Small intestine (tissue), 7 donors: ENCODE data around the gene LAMA3. TPM values are rescaled to one million over a fixed set of nuclear protein-coding genes. Genes with fewer than 3 reads are reported as not detected.

Experiments
- DNase-seq, 2 donors: peaks; one replicate each; pipeline versions ENCODE4 v3.0.0 to v3.0.0-alpha.2; 2013
- FAIRE-seq: peaks from 2 replicates; lab custom pipeline; 2012; peaks lifted over from hg19 to GRCh38; lab: Jason Lieb, UNC
- H3K27ac ChIP-seq, 3 donors: one replicate each; pipeline ENCODE4 v1.5.1; 2013; ENCODE audit warnings: low read length in 2 of 3, mild to moderate bottlenecking in 2 of 3, control low read depth in 1 of 3, inconsistent platforms in 1 of 3, low read depth in 1 of 3, moderate library complexity in 1 of 3
- H3K27me3 ChIP-seq, 3 donors: one replicate each; pipeline ENCODE4 v1.6.1; 2013; ENCODE audit warnings: low read length in 3 of 3, inconsistent platforms in 1 of 3; ENCODE audit not compliant: control insufficient read depth in 3 of 3, insufficient read depth in 3 of 3
- H3K36me3 ChIP-seq, 3 donors: one replicate each; pipeline ENCODE4 v1.6.1; 2013; ENCODE audit warnings: low read length in 3 of 3, inconsistent platforms in 1 of 3, low read depth in 1 of 3, mild to moderate bottlenecking in 1 of 3, moderate library complexity in 1 of 3; ENCODE audit not compliant: control insufficient read depth in 3 of 3, insufficient read depth in 2 of 3
- H3K4me1 ChIP-seq, 3 donors: one replicate each; pipeline ENCODE4 v1.6.1; 2013; ENCODE audit warnings: low read length in 2 of 3, inconsistent platforms in 1 of 3, low read depth in 1 of 3, mild to moderate bottlenecking in 1 of 3, moderate library complexity in 1 of 3; ENCODE audit not compliant: control insufficient read depth in 3 of 3, insufficient read depth in 2 of 3
- H3K4me3 ChIP-seq, 3 donors: one replicate each; pipeline ENCODE4 v1.5.1; 2013; ENCODE audit warnings: low read length in 3 of 3, control low read depth in 1 of 3, inconsistent platforms in 1 of 3, low read depth in 1 of 3, mild to moderate bottlenecking in 1 of 3, moderate library complexity in 1 of 3
- H3K9me3 ChIP-seq, 2 donors: one replicate each; pipeline ENCODE4 v1.6.1; 2013; ENCODE audit warnings: low read depth in 1 of 2, low read length in 1 of 2; ENCODE audit not compliant: control insufficient read depth in 2 of 2, insufficient read depth in 1 of 2
- WGBS, 3 donors: extraction: QIAGEN DNeasy Blood & Tissue Kit; methylation state at CpG; one replicate each; pipeline ENCODE4 v1.1.7; 2013; 5-methylcytosine and 5-hydroxymethylcytosine counted together
- polyA plus RNA-seq, 4 donors: library from polyadenylated mRNA; stranded (reverse) in 3 of 4; unstranded in 1 of 4; fragments of 200-250 nt in 3 of 4; fragments of 120-200 nt in 1 of 4; gene quantifications; one replicate each; pipeline versions ENCODE4 v1.2.1 to v1.2.3, GENCODE V29; 2013
- donor health status: healthy with polysubstance abuse.
- donor health status: control.
- donor health status: control.
- donor health status: Bipolar disorder and iron deficiency.
- donor health status: healthy.

Gene LAMA3
- polyA plus RNA-seq, 4 donors: 9.7 to 67.4 (median 22.0) TPM

DNA sequence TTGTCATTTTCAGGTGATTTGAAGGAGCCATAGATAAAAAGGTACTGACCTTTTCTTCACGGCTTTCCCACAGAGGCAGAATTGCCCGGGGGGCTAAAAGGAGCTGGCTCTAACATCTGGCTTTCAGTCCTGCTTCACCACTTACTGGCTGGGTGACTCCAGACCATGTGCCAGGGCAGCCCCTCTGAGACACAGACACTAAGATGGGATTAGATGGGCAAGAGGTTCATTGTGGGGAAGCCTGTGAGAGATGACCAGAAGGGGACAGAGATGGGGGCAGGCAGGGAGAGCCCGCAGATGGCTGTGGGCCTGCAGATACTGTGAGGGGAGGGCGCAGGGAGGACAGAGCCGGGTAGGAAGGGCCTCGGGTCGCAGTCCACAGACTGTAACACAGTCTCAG lies 250.6 kb downstream of the LAMA3 start:
- peaks cover 0 to 28% (median 7%) of the 10 kb centered on the region in 3 donors for H3K36me3 ChIP-seq
- H3K4me3 ChIP-seq: no peak overlapping the region
- no peak for DNase-seq
- H3K9me3 ChIP-seq: no peaks in the 10 kb centered on the region
- H3K27me3 ChIP-seq: no peaks in the 10 kb centered on the region
- H3K4me1 ChIP-seq: peaks cover 0 to 12% (median 0%) of the 10 kb centered on the region in 3 donors
- H3K27ac ChIP-seq: no peak overlapping the region
- WGBS, 3 donors: 88 to 92% (median 92%) methylated on average over 7 of the region's 7 CpGs
- FAIRE-seq: no peak

DNA sequence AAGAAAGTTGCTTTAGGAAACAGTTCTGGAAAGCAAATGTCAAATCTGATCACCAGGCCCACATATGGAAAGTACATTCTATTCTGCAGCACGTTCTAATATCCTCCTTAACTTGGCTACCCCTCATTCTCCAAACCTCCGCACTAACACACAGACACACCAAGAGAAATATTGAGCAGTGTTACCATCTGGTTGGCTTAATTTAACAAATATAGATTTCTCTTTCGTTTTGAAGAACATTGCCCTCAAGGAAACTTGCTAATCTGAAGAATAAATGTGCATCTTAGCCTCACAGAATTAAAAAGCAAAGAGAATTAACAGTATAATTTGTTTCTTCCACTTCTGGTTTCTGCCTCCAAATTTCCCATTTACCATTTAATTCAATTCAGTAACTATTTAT lies 252.5 kb downstream of the LAMA3 start:
- WGBS, 3 donors: 81 to 88% (median 87%) methylated on average over 3 of the region's 3 CpGs
- H3K27me3 ChIP-seq: no peaks in the 10 kb centered on the region
- DNase-seq (no peak), FAIRE-seq (no peak)
- no peak overlapping the region for H3K4me3 ChIP-seq
- no peak overlapping the region for H3K27ac ChIP-seq
- H3K4me1 ChIP-seq: peaks cover 0 to 12% (median 0%) of the 10 kb centered on the region in 3 donors
- H3K36me3 ChIP-seq: peaks cover 0 to 36% (median 7%) of the 10 kb centered on the region in 3 donors
- H3K9me3 ChIP-seq: no peaks in the 10 kb centered on the region

DNA sequence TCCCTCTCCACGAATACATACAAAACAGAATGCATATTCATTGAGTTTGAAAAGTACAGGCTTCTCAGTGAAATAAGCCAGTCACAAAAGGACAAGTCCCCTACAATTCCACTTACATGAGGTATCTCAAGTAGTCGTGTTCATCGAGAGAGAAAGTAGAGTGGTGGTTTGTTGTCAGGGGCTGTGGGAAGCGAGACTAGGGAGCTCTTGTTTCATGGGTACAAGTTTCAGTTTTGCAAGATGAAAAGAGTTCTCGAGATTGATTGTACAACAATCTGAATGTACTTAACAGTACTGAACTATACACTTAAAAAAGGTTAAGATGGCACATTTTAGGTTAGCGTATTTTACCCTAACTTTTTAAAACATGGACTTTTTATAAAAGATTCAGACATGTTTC lies 253.9 kb downstream of the LAMA3 start:
- DNase-seq (no peak), FAIRE-seq (no peak)
- no peaks in the 10 kb centered on the region for H3K9me3 ChIP-seq
- no peak overlapping the region for H3K27ac ChIP-seq
- WGBS, 3 donors: 72 to 84% (median 76%) methylated on average over 6 of the region's 6 CpGs
- no peak overlapping the region for H3K4me3 ChIP-seq
- peaks cover 0 to 12% (median 0%) of the 10 kb centered on the region in 3 donors for H3K4me1 ChIP-seq
- H3K36me3 ChIP-seq: peaks cover 0 to 44% (median 7%) of the 10 kb centered on the region in 3 donors
- no peaks in the 10 kb centered on the region for H3K27me3 ChIP-seq

DNA sequence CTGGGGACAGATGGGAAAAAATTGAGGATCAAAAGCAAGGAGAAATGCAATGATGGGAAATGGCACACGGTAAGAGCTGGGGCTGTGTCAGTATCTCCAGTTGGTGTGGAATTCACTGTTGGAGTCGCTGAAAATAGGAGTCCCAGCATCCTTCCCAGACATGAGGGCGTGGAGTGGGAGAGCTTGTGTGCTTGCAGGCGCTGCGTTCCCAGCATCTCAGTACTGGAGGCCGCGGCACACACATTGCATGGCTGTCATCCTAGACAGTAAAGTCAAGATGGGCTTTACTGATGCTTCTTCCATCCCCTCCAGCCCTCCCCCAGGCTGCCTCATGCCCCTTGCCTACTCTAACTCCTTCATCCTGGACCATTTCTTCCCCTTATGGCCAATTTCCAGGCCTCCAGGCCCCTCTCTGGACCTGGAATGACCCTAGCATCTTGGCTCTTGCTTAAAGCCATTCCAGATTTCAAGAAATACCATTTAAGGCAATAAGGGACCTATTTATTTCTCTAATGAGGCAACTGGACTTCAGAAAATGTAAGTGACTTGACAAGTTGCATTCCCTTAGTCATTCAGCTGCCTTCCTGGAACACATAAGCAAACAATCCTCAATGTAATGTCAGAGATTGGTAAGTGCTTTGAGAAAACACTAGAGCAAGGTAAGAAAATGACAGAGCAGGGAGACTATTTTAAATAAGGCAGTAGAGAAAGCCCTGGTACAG lies 254.8 kb downstream of the LAMA3 start:
- DNase-seq (no peak), FAIRE-seq (no peak)
- WGBS, 3 donors: 93 to 98% (median 96%) methylated on average over 7 of the region's 7 CpGs
- no peaks in the 10 kb centered on the region for H3K27me3 ChIP-seq
- no peak overlapping the region for H3K4me3 ChIP-seq
- H3K27ac ChIP-seq: peak overlapping the region in 1 of 3 donors; percentile 9
- no peaks in the 10 kb centered on the region for H3K9me3 ChIP-seq
- peaks cover 0 to 44% (median 6%) of the 10 kb centered on the region in 3 donors for H3K36me3 ChIP-seq
- H3K4me1 ChIP-seq: peaks cover 0 to 5% (median 0%) of the 10 kb centered on the region in 3 donors

DNA sequence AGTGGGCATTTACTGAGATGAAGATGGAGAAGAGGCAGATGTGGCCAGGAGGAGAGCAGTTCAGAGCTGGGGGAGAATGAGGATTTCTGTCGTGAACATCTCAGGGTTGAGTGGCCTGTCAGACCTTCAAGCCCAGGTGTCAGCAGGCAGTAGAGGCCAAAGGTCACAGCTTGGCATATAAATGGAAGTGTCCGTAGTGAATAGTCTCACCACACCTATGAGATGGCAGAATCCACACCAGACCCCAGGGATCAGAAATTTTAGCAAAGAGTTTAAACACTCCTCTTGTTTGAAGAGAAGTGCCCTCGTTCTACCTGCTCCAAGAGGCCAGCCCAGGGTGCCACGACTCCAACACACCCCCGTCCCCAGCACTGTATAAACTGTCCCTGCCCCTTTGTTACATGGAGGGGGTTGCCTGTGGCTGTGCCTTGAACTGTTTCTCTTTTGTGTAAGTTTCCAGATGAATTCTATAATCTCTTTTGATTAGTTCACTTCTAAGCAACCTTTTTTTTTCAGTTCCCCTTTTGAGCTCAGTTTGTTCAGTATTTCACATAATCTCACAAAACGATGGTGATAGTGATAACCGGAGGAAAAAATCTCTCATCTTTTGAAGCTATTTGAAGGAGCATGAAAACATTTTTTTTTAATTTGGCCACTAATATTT lies 256.3 kb downstream of the LAMA3 start:
- H3K9me3 ChIP-seq: no peaks in the 10 kb centered on the region
- peaks cover 0 to 39% (median 9%) of the 10 kb centered on the region in 3 donors for H3K36me3 ChIP-seq
- H3K27me3 ChIP-seq: no peaks in the 10 kb centered on the region
- no peak for FAIRE-seq
- no peak overlapping the region for H3K4me3 ChIP-seq
- H3K27ac ChIP-seq: no peak overlapping the region
- DNase-seq: no peak
- no peaks in the 10 kb centered on the region for H3K4me1 ChIP-seq
- WGBS, 3 donors: 78 to 80% (median 80%) methylated on average over 7 of the region's 7 CpGs

DNA sequence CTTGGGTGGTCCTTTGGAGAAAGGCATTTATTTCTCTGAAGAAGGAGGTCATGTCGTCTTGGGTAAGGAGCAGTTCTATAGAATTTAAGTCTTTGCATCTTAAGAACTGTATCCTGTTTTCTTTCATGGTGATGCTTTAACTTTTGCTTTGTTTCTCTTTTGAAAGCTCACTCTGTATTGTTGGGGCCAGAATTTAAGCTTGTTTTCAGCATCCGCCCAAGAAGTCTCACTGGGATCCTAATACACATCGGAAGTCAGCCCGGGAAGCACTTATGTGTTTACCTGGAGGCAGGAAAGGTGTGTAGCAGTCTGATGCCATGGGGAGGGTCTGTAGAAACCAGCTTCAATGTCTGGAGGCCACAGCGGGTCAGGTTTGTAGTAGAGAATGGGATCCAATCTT lies 260.6 kb downstream of the LAMA3 start:
- no peak overlapping the region for H3K27ac ChIP-seq
- WGBS, 3 donors: 88 to 95% (median 93%) methylated on average over 5 of the region's 5 CpGs
- FAIRE-seq: no peak

DNA sequence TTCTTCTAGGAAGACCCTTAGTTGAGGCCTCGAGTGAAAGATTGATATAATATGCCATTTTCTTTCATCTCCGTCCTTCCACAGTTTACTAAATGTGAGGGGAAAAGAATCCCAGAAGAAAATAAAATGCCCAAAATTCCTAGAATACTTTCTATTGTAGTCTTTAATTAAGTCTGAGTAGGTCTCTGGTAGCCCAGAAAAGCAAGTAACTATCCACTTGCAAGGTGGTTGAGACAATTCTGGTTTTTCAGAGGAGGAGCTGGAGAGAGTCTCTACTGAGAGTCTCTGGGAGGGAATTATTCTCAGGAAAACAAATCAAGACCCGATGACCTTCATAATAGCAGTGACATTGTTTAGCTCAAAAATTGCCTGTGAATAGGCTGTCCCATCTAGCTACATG lies 261.4 kb downstream of the LAMA3 start:
- H3K36me3 ChIP-seq: peaks cover 0 to 33% (median 11%) of the 10 kb centered on the region in 3 donors
- H3K9me3 ChIP-seq: no peaks in the 10 kb centered on the region
- no peak for FAIRE-seq
- DNase-seq: no peak
- WGBS, 3 donors: 85 to 94% (median 87%) methylated on average over 3 of the region's 3 CpGs
- no peaks in the 10 kb centered on the region for H3K27me3 ChIP-seq
- H3K4me1 ChIP-seq: peaks cover 0 to 5% (median 0%) of the 10 kb centered on the region in 3 donors
- no peak overlapping the region for H3K27ac ChIP-seq
- no peak overlapping the region for H3K4me3 ChIP-seq

More for the DNA sequence above, 260.6 kb downstream of the LAMA3 start:
- Histone ChIP-seq H3K27me3 (no peaks in the 10 kb centered on the region), H3K9me3 (no peaks in the 10 kb centered on the region), H3K4me3 (no peak overlapping the region), H3K4me1 (peaks cover 0 to 5% (median 0%) of the 10 kb centered on the region in 3 donors), H3K36me3 (peaks cover 0 to 39% (median 11%) of the 10 kb centered on the region in 3 donors)
- DNase-seq: no peak

DNA sequence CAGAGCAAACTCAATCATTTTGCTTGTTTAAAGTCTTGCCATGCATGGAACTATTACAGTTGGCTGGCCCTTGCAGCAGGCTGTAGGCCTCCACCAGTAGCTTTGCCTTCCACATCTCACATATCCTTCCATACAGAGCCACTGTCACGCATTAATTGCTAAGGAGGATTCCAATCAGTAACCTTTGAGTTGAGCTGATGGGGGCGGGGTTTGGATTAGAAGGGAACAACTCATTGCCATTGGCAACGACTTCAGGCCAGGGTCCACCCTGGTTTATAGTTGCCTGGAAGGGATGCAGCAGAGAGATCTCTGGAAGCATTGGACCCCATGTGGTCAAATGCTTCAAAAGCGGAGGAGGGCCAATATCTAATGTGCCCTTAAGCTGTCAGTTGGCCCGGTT lies 262.0 kb downstream of the LAMA3 start:
- WGBS, 3 donors: 61 to 77% (median 71%) methylated on average over 5 of the region's 5 CpGs
- FAIRE-seq: no peak

More for the DNA sequence above, 262.0 kb downstream of the LAMA3 start:
- H3K4me3 ChIP-seq: no peak overlapping the region
- H3K4me1 ChIP-seq: peaks cover 0 to 5% (median 0%) of the 10 kb centered on the region in 3 donors
- H3K27me3 ChIP-seq: no peaks in the 10 kb centered on the region
- no peaks in the 10 kb centered on the region for H3K9me3 ChIP-seq
- peak; percentile 54 to 72 for DNase-seq
- peaks cover 0 to 31% (median 11%) of the 10 kb centered on the region in 3 donors for H3K36me3 ChIP-seq
- no peak overlapping the region for H3K27ac ChIP-seq
